A549 (cell line): ENCODE results near the gene CELF1. TPM values are rescaled to one million over a fixed set of nuclear protein-coding genes. Genes with fewer than 3 reads are reported as not detected.

ENCODE experiments used
- ATAC-seq, 2 experiments: fragments of 200-7000 bp in 1 of 2; fragments of >200 bp in 1 of 2; cut with Nextera tagmentation in 1 of 2; cut with Tn5 transposase in 1 of 2; 3 replicates each; pipeline versions ENCODE4 v1.8.0 to v1.9.1; 2018 to 2020; ENCODE audit warnings: mild to moderate bottlenecking in 1 of 2, moderate library complexity in 1 of 2
- CTCF ChIA-PET: fragments of 300-600 bp; sonication (Branson Sonifier 250); formaldehyde crosslinking; extraction: SDS; loops from one replicate; lab custom pipeline; 2021; ENCODE audit warnings: antibody characterized with exemption, inconsistent platforms; lab: Yijun Ruan, JAX
- POLR2A ChIA-PET: fragments of 350-600 bp; formaldehyde crosslinking; extraction: SDS; loops from one replicate; lab custom pipeline; 2021; ENCODE audit warnings: antibody characterized with exemption, inconsistent platforms; lab: Yijun Ruan, JAX
- DNase-seq, 2 experiments: peaks; one replicate each; pipeline versions ENCODE4 v3.0.0 to v3.0.0-alpha.2; 2011 to 2016; ENCODE audit warnings: low read depth in 1 of 2, low spot score in 1 of 2
- FAIRE-seq: peaks from 2 replicates; lab custom pipeline; 2011; peaks lifted over from hg19 to GRCh38; lab: Jason Lieb, UNC
- H3K27ac ChIP-seq, 2 experiments: fragments of >200 bp; sonication (Bioruptor Twin); formaldehyde crosslinking; 3 replicates each; pipeline ENCODE4 v1.5.1; 2016 to 2017
- H3K4me1 ChIP-seq: fragments of >200 bp; sonication (Bioruptor Twin); formaldehyde crosslinking; 3 replicates; pipeline ENCODE4 v1.6.1; 2016
- H3K4me2 ChIP-seq: fragments of >200 bp; sonication (Bioruptor Twin); formaldehyde crosslinking; 3 replicates; pipeline ENCODE4 v1.6.1; 2016
- H3K4me3 ChIP-seq: fragments of >200 bp; sonication (Bioruptor Twin); formaldehyde crosslinking; 3 replicates; pipeline ENCODE4 v1.5.1; 2016
- H3K9me3 ChIP-seq: fragments of >200 bp; sonication (Bioruptor Twin); formaldehyde crosslinking; 3 replicates; pipeline ENCODE4 v1.6.1; 2016
- CEBPB ChIP-seq, 2 experiments: fragments of >200 bp in 1 of 2; sonication (Bioruptor Twin) in 1 of 2; formaldehyde crosslinking in 1 of 2; IDR thresholded peaks; 2 replicates each; pipeline ENCODE4 v1.6.1; 2012 to 2016
- CHD4 ChIP-seq: fragments of 200-600 bp; sonication (generic); IDR thresholded peaks from 2 replicates; pipeline ENCODE4 v1.6.1; 2016; ENCODE audit warnings: antibody characterized with exemption, mild to moderate bottlenecking, borderline replicate concordance
- EHF ChIP-seq: fragments of 250-450 bp; sonication (Bioruptor Pico); IDR thresholded peaks from 2 replicates; pipeline ENCODE4 v1.5.0; 2020; ENCODE audit warnings: mild to moderate bottlenecking
- EHMT2 ChIP-seq: fragments of 200-600 bp; sonication (generic); IDR thresholded peaks from 2 replicates; pipeline ENCODE4 v1.6.1; 2016; ENCODE audit warnings: antibody characterized with exemption, low read depth, mild to moderate bottlenecking, moderate library complexity
- EP300 ChIP-seq, 2 experiments: fragments of >200 bp; sonication (Bioruptor Twin); formaldehyde crosslinking; IDR thresholded peaks; 2 replicates in 1 of 2; 3 replicates in 1 of 2; pipeline ENCODE4 v1.6.1; 2016 to 2017
- ESRRA ChIP-seq: fragments of 150-350 bp; IDR thresholded peaks from 2 replicates; pipeline ENCODE4 v1.6.1; 2014; ENCODE audit warnings: mild to moderate bottlenecking, low read length, borderline replicate concordance
- FOSB ChIP-seq: fragments of 250-450 bp; sonication (Bioruptor Pico); IDR thresholded peaks from 2 replicates; pipeline ENCODE4 v1.5.0; 2020; ENCODE audit warnings: mild to moderate bottlenecking, moderate library complexity
- HOXA7 ChIP-seq: fragments of 250-450 bp; sonication (Bioruptor Pico); IDR thresholded peaks from 2 replicates; pipeline ENCODE4 v1.5.0; 2020; ENCODE audit warnings: mild to moderate bottlenecking, moderate library complexity
- NPAS2 ChIP-seq: fragments of 250-450 bp; sonication (Bioruptor Pico); IDR thresholded peaks from 2 replicates; pipeline ENCODE4 v1.8.0; 2022; ENCODE audit warnings: mild to moderate bottlenecking, moderate library complexity, borderline replicate concordance
- RARB ChIP-seq: fragments of 250-450 bp; sonication (Bioruptor Pico); IDR thresholded peaks from 2 replicates; pipeline ENCODE4 v1.8.0; 2021; ENCODE audit warnings: mild to moderate bottlenecking, moderate library complexity
- RFX5 ChIP-seq: fragments of 450-650 bp; IDR thresholded peaks from 2 replicates; pipeline ENCODE4 v1.7.1; 2014; ENCODE audit warnings: antibody characterized with exemption, mild to moderate bottlenecking, moderate library complexity
- RNF2 ChIP-seq: fragments of 200-600 bp; sonication (generic); IDR thresholded peaks from 2 replicates; pipeline ENCODE4 v1.6.1; 2016; ENCODE audit warnings: low read depth, mild to moderate bottlenecking, antibody characterized with exemption, moderate library complexity, borderline replicate concordance
- TFCP2L1 ChIP-seq: fragments of 250-450 bp; sonication (Bioruptor Pico); IDR thresholded peaks from 2 replicates; pipeline ENCODE4 v1.5.0; 2021; ENCODE audit warnings: mild to moderate bottlenecking
- ZC3H11A ChIP-seq: fragments of 450-650 bp; IDR thresholded peaks from 2 replicates; pipeline ENCODE4 v1.6.1; 2014; ENCODE audit warnings: antibody characterized with exemption, mild to moderate bottlenecking
- ZFP36 ChIP-seq: fragments of 450-650 bp; IDR thresholded peaks from 2 replicates; pipeline ENCODE4 v1.6.1; 2014; ENCODE audit warnings: borderline replicate concordance; ENCODE audit not compliant: partially characterized antibody
- WGBS: methylation state at CpG from one replicate; pipeline ENCODE4 v1.1.6; 2017; ENCODE audit errors: missing lambda C conversion rate; 5-methylcytosine and 5-hydroxymethylcytosine counted together
- polyA plus RNA-seq, 4 experiments: library from polyadenylated mRNA; depleted of rRNA in 3 of 4; stranded (reverse); fragments of >200 nt; fragmentation: RNase III in 1 of 4; extraction: RNeasy Plus Mini Kit Qiagen cat#74134 plus additional on column Dnase treatment in 1 of 4; gene quantifications; 2 replicates in 3 of 4; 3 replicates in 1 of 4; pipeline ENCODE4 v1.2.3, GENCODE V29; 2011 to 2017
- TF ChIP-seq, protein P1 (sequence below): fragments of >200 bp; sonication (Bioruptor Twin); formaldehyde crosslinking; IDR thresholded peaks from 3 replicates; pipeline ENCODE4 v1.6.1; 2016
- TF ChIP-seq, protein P2 (sequence below): fragments of 200-600 bp; sonication (generic); IDR thresholded peaks from 2 replicates; pipeline ENCODE4 v1.6.1; 2016; ENCODE audit warnings: antibody characterized with exemption, mild to moderate bottlenecking, moderate library complexity
- TF ChIP-seq, protein P3 (sequence below): IDR thresholded peaks from 2 replicates; pipeline ENCODE4 v1.6.1; 2012

CELF1 gene
- polyA plus RNA-seq, 2 of the 4 experiments (the other 2 are of a cell fraction) = 53.8 to 138 TPM

DNA sequence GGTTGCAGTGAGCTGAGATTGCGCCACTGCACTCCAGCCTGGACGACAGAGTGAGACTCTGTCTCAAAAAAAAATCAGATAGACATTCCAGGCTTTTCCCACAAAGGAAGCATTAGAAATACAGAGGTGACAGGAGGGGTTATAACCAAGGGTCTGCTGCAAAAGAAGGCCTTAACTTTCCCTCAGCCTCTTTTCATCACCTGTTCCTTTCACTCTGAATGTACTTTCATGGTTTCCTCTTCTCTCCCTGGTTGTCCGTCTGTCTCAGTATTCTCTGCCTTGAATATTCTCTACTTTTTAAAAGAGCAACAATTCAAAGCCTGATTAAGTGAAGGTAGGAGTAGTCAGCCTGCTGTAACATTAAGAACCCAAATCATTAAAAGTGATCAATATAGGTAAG lies 50.2 kb downstream of the CELF1 start:
- no peak for DNase-seq
- POLR2A ChIA-PET = no interaction called here
- CTCF ChIA-PET = no interaction called here
- Histone ChIP-seq H3K4me3 (no peak overlapping the region), H3K27ac (no peak overlapping the region), H3K9me3 (no peaks in the 10 kb centered on the region), H3K4me2 (no peak overlapping the region), H3K4me1 (peaks cover 12% of the 10 kb centered on the region; the same call in 2 of the 3 replicates)
- 91% methylated on average over 3 of the region's 3 CpGs for WGBS
- FAIRE-seq = no peak
- ATAC-seq = no peak
- TF ChIP-seq ESRRA (no peak), EHF (CRISPR knock-in tag) (no peak), CHD4 (no peak), EP300 (IDR thresholded peaks at IDR 0.05) (no peak), EHMT2 (no peak), RNF2 (no peak), ZFP36 (no peak), NPAS2 (CRISPR knock-in tag) (no peak), RFX5 (no peak), HOXA7 (no peak), RARB (CRISPR knock-in tag) (no peak), CEBPB (IDR thresholded peaks at IDR 0.05) (no peak), ZC3H11A (no peak)
- TF ChIP-seq, protein P1, sequence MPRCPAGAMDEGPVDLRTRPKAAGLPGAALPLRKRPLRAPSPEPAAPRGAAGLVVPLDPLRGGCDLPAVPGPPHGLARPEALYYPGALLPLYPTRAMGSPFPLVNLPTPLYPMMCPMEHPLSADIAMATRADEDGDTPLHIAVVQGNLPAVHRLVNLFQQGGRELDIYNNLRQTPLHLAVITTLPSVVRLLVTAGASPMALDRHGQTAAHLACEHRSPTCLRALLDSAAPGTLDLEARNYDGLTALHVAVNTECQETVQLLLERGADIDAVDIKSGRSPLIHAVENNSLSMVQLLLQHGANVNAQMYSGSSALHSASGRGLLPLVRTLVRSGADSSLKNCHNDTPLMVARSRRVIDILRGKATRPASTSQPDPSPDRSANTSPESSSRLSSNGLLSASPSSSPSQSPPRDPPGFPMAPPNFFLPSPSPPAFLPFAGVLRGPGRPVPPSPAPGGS = no peak
- TF ChIP-seq, protein P2, sequence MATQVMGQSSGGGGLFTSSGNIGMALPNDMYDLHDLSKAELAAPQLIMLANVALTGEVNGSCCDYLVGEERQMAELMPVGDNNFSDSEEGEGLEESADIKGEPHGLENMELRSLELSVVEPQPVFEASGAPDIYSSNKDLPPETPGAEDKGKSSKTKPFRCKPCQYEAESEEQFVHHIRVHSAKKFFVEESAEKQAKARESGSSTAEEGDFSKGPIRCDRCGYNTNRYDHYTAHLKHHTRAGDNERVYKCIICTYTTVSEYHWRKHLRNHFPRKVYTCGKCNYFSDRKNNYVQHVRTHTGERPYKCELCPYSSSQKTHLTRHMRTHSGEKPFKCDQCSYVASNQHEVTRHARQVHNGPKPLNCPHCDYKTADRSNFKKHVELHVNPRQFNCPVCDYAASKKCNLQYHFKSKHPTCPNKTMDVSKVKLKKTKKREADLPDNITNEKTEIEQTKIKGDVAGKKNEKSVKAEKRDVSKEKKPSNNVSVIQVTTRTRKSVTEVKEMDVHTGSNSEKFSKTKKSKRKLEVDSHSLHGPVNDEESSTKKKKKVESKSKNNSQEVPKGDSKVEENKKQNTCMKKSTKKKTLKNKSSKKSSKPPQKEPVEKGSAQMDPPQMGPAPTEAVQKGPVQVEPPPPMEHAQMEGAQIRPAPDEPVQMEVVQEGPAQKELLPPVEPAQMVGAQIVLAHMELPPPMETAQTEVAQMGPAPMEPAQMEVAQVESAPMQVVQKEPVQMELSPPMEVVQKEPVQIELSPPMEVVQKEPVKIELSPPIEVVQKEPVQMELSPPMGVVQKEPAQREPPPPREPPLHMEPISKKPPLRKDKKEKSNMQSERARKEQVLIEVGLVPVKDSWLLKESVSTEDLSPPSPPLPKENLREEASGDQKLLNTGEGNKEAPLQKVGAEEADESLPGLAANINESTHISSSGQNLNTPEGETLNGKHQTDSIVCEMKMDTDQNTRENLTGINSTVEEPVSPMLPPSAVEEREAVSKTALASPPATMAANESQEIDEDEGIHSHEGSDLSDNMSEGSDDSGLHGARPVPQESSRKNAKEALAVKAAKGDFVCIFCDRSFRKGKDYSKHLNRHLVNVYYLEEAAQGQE = no peak

- TF ChIP-seq, protein P2 = no peak
- no peak for TF ChIP-seq EP300 (IDR thresholded peaks at IDR 0.05)
- no peak for TF ChIP-seq TFCP2L1 (CRISPR knock-in tag)
- no peak for TF ChIP-seq FOSB
- TF ChIP-seq, protein P3, sequence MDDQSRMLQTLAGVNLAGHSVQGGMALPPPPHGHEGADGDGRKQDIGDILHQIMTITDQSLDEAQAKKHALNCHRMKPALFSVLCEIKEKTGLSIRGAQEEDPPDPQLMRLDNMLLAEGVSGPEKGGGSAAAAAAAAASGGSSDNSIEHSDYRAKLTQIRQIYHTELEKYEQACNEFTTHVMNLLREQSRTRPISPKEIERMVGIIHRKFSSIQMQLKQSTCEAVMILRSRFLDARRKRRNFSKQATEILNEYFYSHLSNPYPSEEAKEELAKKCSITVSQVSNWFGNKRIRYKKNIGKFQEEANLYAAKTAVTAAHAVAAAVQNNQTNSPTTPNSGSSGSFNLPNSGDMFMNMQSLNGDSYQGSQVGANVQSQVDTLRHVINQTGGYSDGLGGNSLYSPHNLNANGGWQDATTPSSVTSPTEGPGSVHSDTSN = no peak
- no peak for TF ChIP-seq ZC3H11A
- FAIRE-seq (no peak), DNase-seq (no peak), ATAC-seq (no peak; a peak in 1 of 6 replicates)
- no peaks in the 10 kb centered on the region for H3K9me3 ChIP-seq
- no peak overlapping the region for H3K27ac ChIP-seq
- CTCF ChIA-PET = interaction anchor here (1.1 to 2.6 kb wide), 3 partner anchors 11 to 48 kb away, joined by 4 to 6 read pairs (median 4); no protein-coding TSS in a partner anchor
- 97% methylated on average over 5 of the region's 5 CpGs for WGBS
- H3K4me3 ChIP-seq = no peak overlapping the region
- H3K4me2 ChIP-seq = no peak overlapping the region
- POLR2A ChIA-PET = interaction anchor here (0.6 kb wide), 1 partner anchor 31 kb away, joined by 3 read pairs; no protein-coding TSS in a partner anchor
- peaks cover 3% of the 10 kb centered on the region; the same call in 1 of the 3 replicates for H3K4me1 ChIP-seq
Measured at GRCh38 chr11:47501101-47501500, 51.8 kb downstream of the CELF1 start.
